PFSK-1 (cell line): Measurements from ENCODE around the gene LMO2.

Source experiments
- FOXP2 ChIP-seq: optimal IDR thresholded peaks from 2 replicates; pipeline ENCODE3; 2011; ENCODE audit warnings: borderline replicate concordance, control low read depth, inconsistent platforms; ENCODE audit not compliant: insufficient read depth; ENCODE audit errors: extremely low read length, extremely low read depth
- POLR2AphosphoS5 ChIP-seq: IDR thresholded peaks from 2 replicates; pipeline ENCODE4 v1.6.1; 2012; ENCODE audit warnings: low read depth, mild to moderate bottlenecking, control low read depth, low read length, moderate library complexity
- REST ChIP-seq, 2 experiments: IDR thresholded peaks; 2 replicates each; pipeline versions ENCODE4 v1.6.1 to v1.8.0; 2011 to 2012; ENCODE audit warnings: low read depth in 2 of 2, low read length in 2 of 2, control low read depth in 1 of 2, inconsistent platforms in 1 of 2, mild to moderate bottlenecking in 1 of 2, moderate library complexity in 1 of 2; ENCODE audit not compliant: insufficient read depth in 1 of 2
- SIN3A ChIP-seq: IDR thresholded peaks from 2 replicates; pipeline ENCODE4 v1.6.1; 2012; ENCODE audit warnings: mild to moderate bottlenecking, low read length, moderate library complexity, borderline replicate concordance; ENCODE audit not compliant: insufficient read depth
- TAF1 ChIP-seq: IDR thresholded peaks from 2 replicates; pipeline ENCODE4 v1.6.1; 2012; ENCODE audit warnings: low read length, control low read depth, borderline replicate concordance; ENCODE audit not compliant: insufficient read depth

The LMO2 gene

GRCh38 chr11:33904102-33904501, 12.2 kb upstream of the LMO2 start:
- TF ChIP-seq REST (IDR thresholded peaks at IDR 0.05; ENCODE audit: insufficient read depth in 1 of 2, low read depth in 2 of 2, low read length in 2 of 2): no peak
- no peak for TF ChIP-seq FOXP2
- TF ChIP-seq POLR2AphosphoS5: no peak

GRCh38 chr11:33900159-33900840, 8.4 kb upstream of the LMO2 start:
- no peak for TF ChIP-seq TAF1
- TF ChIP-seq FOXP2: no peak
- TF ChIP-seq REST (IDR thresholded peaks at IDR 0.05; ENCODE audit: insufficient read depth in 1 of 2, low read depth in 2 of 2, low read length in 2 of 2): no peak
- TF ChIP-seq POLR2AphosphoS5: no peak
- TF ChIP-seq SIN3A: no peak

- TF ChIP-seq SIN3A (no peak), REST (IDR thresholded peaks at IDR 0.05; ENCODE audit: insufficient read depth in 1 of 2, low read depth in 2 of 2, low read length in 2 of 2) (peak; percentile 72 to 88)
These were observed 7.6 kb upstream of the LMO2 start for GRCh38 chr11:33899400-33900037.

DNA sequence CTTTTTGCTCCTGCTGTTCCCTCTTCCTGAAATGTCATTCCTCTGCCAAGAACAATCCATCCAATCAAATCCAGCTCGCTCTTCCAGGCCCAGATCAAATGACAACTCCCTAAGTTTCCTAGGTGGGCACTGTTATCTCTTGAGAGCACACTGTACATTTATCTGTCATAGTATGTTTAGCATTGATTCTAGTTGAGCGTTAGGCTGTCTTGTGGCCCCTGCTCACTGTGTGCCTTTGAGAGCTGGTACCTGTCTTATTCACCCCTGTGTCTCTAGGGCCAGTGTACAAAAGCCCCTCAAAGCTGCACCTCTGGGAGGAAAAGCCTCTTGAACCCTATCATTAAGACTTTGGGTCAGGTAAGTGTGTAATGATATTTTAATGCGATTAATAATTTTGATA, 7.1 kb upstream of the LMO2 start:
- TF ChIP-seq TAF1: no peak
- TF ChIP-seq FOXP2: no peak
- no peak for TF ChIP-seq REST (IDR thresholded peaks at IDR 0.05; ENCODE audit: insufficient read depth in 1 of 2, low read depth in 2 of 2, low read length in 2 of 2)
- no peak for TF ChIP-seq SIN3A
- TF ChIP-seq POLR2AphosphoS5: no peak
